ENCODE data around the gene PIK3C2A.

- TF ChIP-seq FOXM1 (IDR thresholded peaks at IDR 0.05; ENCODE audit: borderline replicate concordance): no peak
- TF ChIP-seq ARNT (IDR thresholded peaks at IDR 0.05): no peak
- TF ChIP-seq FOXK2 (IDR thresholded peaks at IDR 0.05): no peak
Measured at GRCh38 chr11:17244046-17244445, 36.3 kb upstream of the PIK3C2A start.

All from HEK293T (cell line).